HUES48 (cell line): ENCODE results near the gene ADH1B.
"Not testable (repeated sequence)": the region's sequence is repeated elsewhere in the genome, so short reads cannot be mapped to it uniquely, and the experiment has no call there.

Source experiments
- H3K27ac ChIP-seq: one replicate; pipeline ENCODE4 v1.7.0; 2013; ENCODE audit warnings: low read depth, low read length, inconsistent platforms
- H3K27me3 ChIP-seq: 2 replicates; pipeline ENCODE4 v1.6.1; 2013; ENCODE audit warnings: mild to moderate bottlenecking, low read length; ENCODE audit not compliant: control insufficient read depth, insufficient read depth
- H3K36me3 ChIP-seq: 2 replicates; pipeline ENCODE4 v1.6.1; 2013; ENCODE audit warnings: low read length; ENCODE audit not compliant: control insufficient read depth, insufficient read depth
- H3K4me1 ChIP-seq: 2 replicates; pipeline ENCODE4 v1.6.1; 2013; ENCODE audit warnings: mild to moderate bottlenecking, low read length; ENCODE audit not compliant: control insufficient read depth, insufficient read depth
- H3K4me3 ChIP-seq: 2 replicates; pipeline ENCODE4 v1.5.1; 2013; ENCODE audit warnings: mild to moderate bottlenecking, low read depth, low read length
- H3K9ac ChIP-seq: 2 replicates; pipeline ENCODE4 v1.6.1; 2013; ENCODE audit warnings: mild to moderate bottlenecking, low read depth, low read length, moderate library complexity
- H3K9me3 ChIP-seq: 2 replicates; pipeline ENCODE4 v1.6.1; 2013; ENCODE audit warnings: low read length; ENCODE audit not compliant: control insufficient read depth, insufficient read depth

The ADH1B gene

DNA sequence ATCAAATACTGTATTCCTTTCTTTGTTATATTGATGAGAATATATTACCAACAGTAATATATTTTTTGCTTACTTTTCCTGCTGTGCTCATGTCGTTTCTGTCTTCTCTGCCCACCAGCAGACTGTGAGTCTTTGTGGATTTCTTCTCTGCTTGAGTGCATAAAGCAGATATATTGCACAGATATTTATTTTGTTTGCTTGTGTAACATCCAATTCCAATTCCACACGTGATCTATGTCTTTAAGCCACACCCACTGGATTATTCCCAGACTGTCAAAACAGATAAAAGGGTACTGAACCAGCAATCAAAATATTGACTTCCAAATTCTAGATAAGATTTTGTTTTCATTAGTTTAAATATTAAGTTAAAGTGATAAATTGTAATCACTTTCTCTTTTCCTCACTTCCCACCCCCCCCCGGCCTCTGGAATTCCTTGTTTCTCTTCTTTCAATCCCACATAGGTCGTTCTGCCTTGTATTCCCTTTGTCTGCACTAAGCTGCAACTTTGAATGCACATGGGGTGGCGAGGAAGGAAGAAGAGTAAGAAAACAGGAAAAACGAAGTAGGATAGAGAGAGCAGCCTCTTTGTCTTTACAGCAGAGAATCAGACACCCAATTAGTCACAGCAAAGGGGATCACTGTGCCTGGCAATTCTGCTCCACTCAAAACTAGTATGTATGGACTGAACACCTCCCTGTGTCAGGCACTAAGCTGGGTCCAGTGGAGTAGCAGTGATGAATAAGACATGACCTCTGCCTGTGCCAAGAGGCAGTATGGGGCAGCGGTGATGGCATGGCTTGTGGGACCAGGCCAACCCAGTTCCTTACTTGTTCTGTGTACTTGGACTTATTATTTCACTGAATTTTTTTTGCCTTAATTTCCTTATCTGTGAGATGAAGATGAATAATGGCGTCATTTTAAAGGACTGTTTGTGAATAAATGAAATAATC, at the start of gene ADH1B:
TSS of gene ADH1B (minus strand) at position 161 of the 951 bp plus-strand sequence. CDS start at position 91, 70 bp downstream.
- H3K27me3 ChIP-seq: no peaks in the 10 kb centered on the region
- peaks cover 18% of the 10 kb centered on the region for H3K4me1 ChIP-seq
- 0 out of 2 replicates have a peak, but pooled peaks cover 2% of the 10 kb centered on the region for H3K9me3 ChIP-seq
- H3K9ac ChIP-seq: no peak within 1 kb of the TSS
- H3K4me3 ChIP-seq: no peak within 1 kb of the TSS
- H3K36me3 ChIP-seq: no peaks in the 10 kb centered on the region
- peak within 1 kb of the TSS; percentile 42 for H3K27ac ChIP-seq

DNA sequence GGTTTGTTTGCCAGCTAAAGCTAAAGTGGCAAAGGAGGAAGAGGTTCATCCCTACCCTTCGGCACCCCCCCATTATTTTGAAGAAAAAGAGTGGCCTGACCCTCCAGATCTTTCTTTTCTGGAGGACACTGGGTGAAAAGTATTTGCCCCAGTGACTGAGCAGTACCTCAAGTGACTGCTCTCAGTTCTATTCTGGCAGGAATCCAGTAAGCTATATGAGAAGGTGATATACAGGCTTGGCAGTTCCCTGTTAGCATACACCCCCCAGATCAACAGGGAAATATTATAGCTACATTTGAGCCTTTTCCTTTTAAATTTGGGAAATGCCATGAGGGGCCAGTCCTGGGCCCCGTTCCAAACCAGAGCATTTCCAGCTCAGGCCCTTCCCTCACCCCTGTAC, 46.6 kb upstream of the ADH1B start:
- H3K27me3 ChIP-seq, H3K9ac ChIP-seq, H3K27ac ChIP-seq, H3K36me3 ChIP-seq, H3K9me3 ChIP-seq, H3K4me3 ChIP-seq, H3K4me1 ChIP-seq: not testable (repeated sequence)

DNA sequence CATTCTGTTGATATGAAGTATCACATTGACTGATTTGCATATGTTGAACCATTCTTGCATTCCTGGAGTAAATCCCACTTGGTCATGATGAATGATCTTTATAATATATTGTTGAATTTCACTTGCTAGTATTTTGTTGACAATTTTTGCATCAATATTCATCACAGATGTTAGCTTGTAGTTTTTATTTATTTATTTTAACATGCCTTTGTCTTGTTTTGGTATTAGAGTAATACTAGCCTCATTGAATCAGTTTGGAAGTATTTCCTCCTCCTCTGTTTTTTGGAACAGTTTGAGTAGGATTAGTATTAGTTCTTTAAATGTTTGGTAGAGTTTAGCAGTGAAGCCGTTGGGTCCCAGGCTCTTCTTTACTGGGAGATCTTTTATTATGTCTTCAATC, 45.3 kb upstream of the ADH1B start:
- Histone ChIP-seq H3K36me3 (no peaks in the 10 kb centered on the region), H3K9me3 (no peaks in the 10 kb centered on the region), H3K9ac (no peak overlapping the region), H3K4me1 (no peaks in the 10 kb centered on the region), H3K27me3 (no peaks in the 10 kb centered on the region), H3K4me3 (no peak overlapping the region), H3K27ac (no peak overlapping the region)

DNA sequence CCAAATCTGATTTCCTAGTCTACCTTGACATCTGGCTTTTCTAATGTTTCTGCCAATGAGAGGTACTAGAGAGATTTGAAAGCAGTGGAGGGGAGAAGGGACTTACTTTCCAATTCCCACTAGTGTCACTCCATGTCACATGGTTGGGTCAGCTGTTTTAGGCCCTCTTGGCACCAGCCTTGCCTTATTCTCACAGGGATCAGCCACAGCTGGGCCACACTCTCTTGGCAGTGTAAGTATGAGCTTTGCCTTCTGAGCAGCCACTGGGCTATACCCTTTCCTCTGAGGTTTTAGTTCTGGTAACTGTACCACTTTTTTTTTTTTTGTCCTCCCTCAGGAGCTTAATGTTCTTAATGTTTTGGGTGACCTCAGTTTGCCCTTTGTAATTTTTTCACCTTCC, 41.6 kb upstream of the ADH1B start:
- peaks cover 9% of the 10 kb centered on the region for H3K9me3 ChIP-seq
- H3K9ac ChIP-seq: no peak overlapping the region
- no peaks in the 10 kb centered on the region for H3K27me3 ChIP-seq
- no peak overlapping the region for H3K27ac ChIP-seq
- no peaks in the 10 kb centered on the region for H3K36me3 ChIP-seq
- H3K4me1 ChIP-seq: no peaks in the 10 kb centered on the region
- no peak overlapping the region for H3K4me3 ChIP-seq

DNA sequence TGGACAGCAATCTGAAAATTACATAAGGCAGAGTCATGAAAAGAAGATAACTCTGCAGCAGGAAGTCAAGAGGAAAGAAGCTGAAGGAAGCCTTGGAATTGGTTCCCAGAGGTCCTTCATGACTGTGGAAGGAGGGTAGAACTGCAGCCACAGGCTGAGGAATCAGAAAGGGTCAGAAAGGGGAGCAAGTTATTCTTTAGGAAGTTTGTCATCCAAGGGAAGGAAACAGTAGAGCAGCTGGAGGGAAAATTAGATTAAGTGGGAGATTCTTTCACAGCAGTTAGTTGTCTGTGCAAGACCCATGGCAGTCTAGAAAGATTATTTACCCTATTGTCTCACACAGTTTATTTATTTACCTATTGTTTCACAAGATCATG, 40.7 kb upstream of the ADH1B start:
- H3K27me3 ChIP-seq: no peaks in the 10 kb centered on the region
- peaks cover 9% of the 10 kb centered on the region for H3K9me3 ChIP-seq
- H3K9ac ChIP-seq: no peak overlapping the region
- no peak overlapping the region for H3K4me3 ChIP-seq
- no peak overlapping the region for H3K27ac ChIP-seq
- H3K36me3 ChIP-seq: no peaks in the 10 kb centered on the region
- no peaks in the 10 kb centered on the region for H3K4me1 ChIP-seq

DNA sequence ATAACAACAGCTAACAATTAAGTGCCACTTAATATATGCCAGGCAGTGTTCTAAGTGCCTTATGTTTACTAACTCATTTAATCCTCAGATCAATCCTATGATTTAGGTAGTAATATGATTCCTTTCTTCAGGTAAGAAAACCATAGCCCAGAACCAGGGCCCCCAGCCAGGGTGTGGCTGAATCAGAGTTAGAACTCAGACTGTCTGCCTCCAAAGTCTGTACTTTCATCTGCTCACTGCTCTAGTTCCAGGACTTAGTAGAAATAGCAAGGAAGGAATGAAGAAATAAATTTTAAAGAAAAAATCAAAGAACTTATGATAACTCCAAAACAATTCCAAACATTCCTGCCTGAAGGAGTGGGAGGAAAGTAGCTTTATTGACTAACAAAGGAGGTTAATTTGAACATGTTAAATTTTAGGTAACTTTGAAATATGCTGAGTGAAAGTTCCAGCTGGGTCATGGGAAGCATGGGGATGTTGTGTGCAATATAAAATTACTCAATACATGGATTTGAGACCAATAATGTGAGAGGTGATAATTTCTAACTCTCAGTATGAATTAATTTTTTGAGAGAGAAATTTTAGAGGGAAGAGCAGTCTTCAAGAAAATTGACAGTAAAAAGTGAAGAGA, 40.2 kb upstream of the ADH1B start:
- Histone ChIP-seq H3K27ac (no peak overlapping the region), H3K27me3 (no peaks in the 10 kb centered on the region), H3K9me3 (peaks cover 9% of the 10 kb centered on the region), H3K36me3 (no peaks in the 10 kb centered on the region), H3K4me1 (no peaks in the 10 kb centered on the region), H3K9ac (no peak overlapping the region), H3K4me3 (no peak overlapping the region)

DNA sequence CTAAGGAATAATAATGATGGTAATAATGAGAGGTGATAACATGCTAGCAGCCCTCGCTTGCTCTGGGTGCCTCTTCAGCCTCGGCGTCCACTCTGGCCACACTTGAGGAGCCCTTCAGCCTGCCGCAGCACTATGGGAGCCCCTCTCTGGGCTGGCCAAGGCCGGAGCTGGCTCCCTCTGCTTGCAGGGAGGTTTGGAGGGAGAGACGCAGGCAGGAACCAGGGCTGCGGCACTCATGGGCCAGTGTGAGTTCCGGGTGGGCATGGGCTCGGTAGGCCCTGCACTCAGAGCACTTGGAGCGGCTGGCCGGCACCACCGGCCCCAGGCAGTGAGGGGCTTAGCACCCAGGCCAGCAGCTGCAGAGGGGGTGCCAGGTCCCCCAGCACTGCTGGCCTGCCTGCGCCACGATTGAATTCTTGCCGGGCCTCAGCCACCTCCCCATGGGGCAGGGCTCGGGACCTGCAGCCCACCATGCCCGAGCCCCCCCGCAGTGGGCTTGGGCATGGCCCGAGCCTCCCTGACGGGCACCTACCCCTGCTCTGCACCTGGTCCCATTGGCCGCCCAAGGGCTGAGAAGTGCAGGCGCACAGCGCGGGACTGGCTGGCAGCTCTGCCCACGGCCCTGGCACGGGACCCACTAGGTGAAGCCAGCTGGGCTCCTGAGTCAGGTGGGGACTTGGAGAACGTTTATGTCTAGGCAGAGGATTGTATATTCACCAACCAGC, 38.4 kb upstream of the ADH1B start:
- H3K9me3 ChIP-seq: peaks cover 9% of the 10 kb centered on the region
- H3K4me3 ChIP-seq: no peak overlapping the region
- H3K9ac ChIP-seq: no peak overlapping the region
- no peaks in the 10 kb centered on the region for H3K27me3 ChIP-seq
- no peaks in the 10 kb centered on the region for H3K36me3 ChIP-seq
- no peak overlapping the region for H3K27ac ChIP-seq
- no peaks in the 10 kb centered on the region for H3K4me1 ChIP-seq

DNA sequence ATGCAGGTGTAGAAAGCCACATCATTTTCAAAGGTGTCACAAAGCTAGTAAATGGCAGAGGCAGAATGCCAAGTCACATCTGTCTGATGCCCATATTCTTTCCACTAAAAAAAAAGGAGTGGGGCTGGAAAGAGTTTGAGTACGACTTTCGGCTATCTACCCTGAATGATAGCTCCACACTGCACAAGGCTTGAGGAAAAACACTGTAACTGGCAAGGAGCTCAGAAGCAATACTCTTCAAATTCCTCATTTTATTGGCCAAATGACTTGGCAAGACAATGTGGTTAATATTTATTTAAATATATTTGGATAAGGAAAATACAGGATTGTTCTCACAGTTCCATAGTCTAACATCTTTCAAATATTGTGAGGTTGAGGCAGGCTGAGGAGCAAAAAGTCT, 36.7 kb upstream of the ADH1B start:
- H3K4me3 ChIP-seq: no peak overlapping the region
- peaks cover 9% of the 10 kb centered on the region for H3K9me3 ChIP-seq
- H3K9ac ChIP-seq: no peak overlapping the region
- no peaks in the 10 kb centered on the region for H3K4me1 ChIP-seq
- H3K36me3 ChIP-seq: no peaks in the 10 kb centered on the region
- H3K27ac ChIP-seq: no peak overlapping the region
- no peaks in the 10 kb centered on the region for H3K27me3 ChIP-seq

DNA sequence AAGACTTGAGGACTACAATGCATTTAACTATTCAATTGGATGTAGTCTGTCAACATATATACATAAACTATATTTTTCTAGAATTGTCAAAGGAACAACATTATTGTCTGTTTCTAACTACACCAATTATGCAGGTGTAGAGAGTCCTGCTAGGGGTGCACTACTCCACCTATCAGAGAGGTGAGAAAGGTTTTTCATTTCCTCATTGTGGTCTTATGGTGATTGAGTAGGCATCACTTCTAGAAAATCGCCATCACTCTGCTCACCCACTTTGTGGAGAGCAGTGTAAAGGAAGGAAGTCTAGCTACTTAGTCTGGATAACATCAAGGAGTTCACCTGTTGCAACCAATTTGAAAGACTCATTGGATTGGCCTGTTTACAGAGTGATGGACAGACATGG, 35.8 kb upstream of the ADH1B start:
- Histone ChIP-seq H3K9me3 (peaks cover 9% of the 10 kb centered on the region), H3K4me1 (no peaks in the 10 kb centered on the region), H3K27ac (no peak overlapping the region), H3K36me3 (no peaks in the 10 kb centered on the region), H3K9ac (no peak overlapping the region), H3K27me3 (no peaks in the 10 kb centered on the region), H3K4me3 (no peak overlapping the region)

DNA sequence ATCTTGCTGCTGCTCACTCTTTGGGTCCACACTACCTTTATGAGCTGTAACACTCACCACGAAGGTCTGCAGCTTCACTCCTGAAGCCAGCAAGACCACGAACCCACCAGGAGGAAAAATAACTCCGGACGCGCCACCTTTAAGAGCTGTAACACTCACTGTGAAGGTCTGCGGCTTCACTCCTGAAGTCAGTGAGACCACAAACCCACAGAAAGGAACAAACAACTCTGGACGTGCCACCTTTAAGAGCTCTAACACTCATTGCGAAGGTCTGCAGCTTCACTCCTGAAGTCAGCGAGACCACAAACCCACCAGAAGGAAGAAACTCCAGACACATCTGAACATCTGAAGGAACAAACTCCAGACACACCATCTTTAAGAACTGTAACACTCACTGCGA, 34.9 kb upstream of the ADH1B start:
- not testable (repeated sequence) for H3K27ac ChIP-seq, H3K36me3 ChIP-seq, H3K9me3 ChIP-seq, H3K4me3 ChIP-seq, H3K9ac ChIP-seq, H3K4me1 ChIP-seq, H3K27me3 ChIP-seq
